Measurements from ENCODE around the gene S100A5. TPM values are rescaled to one million over a fixed set of nuclear protein-coding genes. Genes with fewer than 3 reads are reported as not detected.

Gene S100A5
- total RNA-seq, 1 experiment from 2014 or later: not detected

DNA sequence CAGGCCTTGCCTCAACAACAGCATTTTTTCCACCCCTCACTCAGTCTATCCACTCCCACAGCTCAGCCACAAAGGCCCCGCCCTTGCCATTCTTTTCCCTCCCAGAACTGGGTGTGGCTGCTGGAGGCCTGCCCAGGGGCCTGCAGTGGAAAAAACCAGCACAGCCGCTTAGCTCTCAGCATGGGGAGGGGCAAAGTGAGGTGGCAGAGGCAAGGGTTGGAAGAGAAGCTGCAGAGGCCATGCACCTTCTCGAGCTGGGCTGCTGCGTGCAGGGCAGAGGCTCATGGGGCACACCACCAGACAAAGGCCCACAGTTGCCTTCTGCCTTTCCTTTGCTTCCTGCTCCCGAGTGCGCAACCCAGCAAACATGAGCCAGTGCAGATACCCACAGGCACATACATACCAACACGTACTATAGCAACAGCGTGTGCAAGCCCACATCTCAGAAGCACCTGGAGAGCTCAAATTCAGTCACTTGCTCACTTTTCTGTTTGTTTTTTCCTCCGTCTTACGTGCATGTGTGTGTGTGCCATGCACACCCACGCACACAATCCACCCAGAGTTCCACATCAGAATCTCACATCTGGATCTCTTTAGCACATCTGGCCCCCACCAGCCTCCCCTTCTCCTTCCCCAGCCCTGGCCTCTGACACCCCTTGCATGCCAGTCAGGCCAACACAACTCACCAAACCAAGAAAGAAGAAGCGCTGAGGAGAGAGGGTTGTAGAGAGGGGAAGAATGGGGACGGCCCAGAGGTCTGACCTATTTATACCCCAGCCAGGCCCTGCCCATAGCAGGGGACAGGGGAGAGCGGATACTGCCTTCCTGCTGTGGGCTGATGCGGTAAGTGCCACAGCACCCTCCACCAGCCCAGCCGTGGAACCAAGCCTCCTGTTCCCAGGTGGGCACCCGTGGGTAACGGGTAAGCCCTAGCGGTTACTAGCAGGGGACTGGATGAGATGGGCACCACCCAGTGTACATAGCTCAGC lies 4.6 kb upstream of the S100A5 start, which contains the start of gene S100A4:
TSS of gene S100A4 (minus strand) at position 740 of the 989 bp plus-strand sequence. CDS start 1,012 bp downstream, outside the sequence.
- Mint-ChIP-seq H3K9me3 (no peaks in the 10 kb centered on the region), H3K27me3 (ENCODE audit: low read depth) (peaks cover 3% of the 10 kb centered on the region), H3K4me3 (peak within 1 kb of the TSS in 1 of 2 experiments; percentile 62; a peak in 4 of 5 replicates), H3K27ac (peak within 1 kb of the TSS; percentile 74 to 97 (median 80); a peak in 6 of 7 replicates), H3K4me1 (peaks cover 48 to 62% of the 10 kb centered on the region in 2 experiments), H3K36me3 (ENCODE audit: insufficient read depth in 1 of 3, low read depth in 3 of 3) (no peaks in the 10 kb centered on the region; a peak in 1 of 7 replicates)
- Histone ChIP-seq H3K4ac (ENCODE audit: low read depth, low read length) (no peak within 1 kb of the TSS), H2AFZ (ENCODE audit: low read length) (no peak within 1 kb of the TSS), H2BK12ac (ENCODE audit: insufficient read length, low read depth, low read length) (no peak within 1 kb of the TSS), H3K56ac (ENCODE audit: insufficient read length, low read depth, low read length) (no peak within 1 kb of the TSS), H3K23ac (ENCODE audit: insufficient read length, low read depth, low read length) (no peak within 1 kb of the TSS), H3K9ac (ENCODE audit: extremely low read depth, insufficient read length, low read length) (peak within 1 kb of the TSS; percentile 10), H3K79me2 (ENCODE audit: insufficient read depth, low read length) (no peaks in the 10 kb centered on the region), H3K4me2 (ENCODE audit: insufficient read depth, insufficient read length, low read length) (peak within 1 kb of the TSS; percentile 27), H4K20me1 (ENCODE audit: control insufficient read depth, insufficient read depth, insufficient read length) (no peaks in the 10 kb centered on the region), H3K9me3 (ENCODE audit: control insufficient read depth, low read depth, low read length) (no peaks in the 10 kb centered on the region), H4K91ac (ENCODE audit: insufficient read length, low read depth, low read length) (no peak within 1 kb of the TSS), H2BK120ac (ENCODE audit: low read depth, low read length, poor library complexity, severe bottlenecking) (no peak within 1 kb of the TSS), H3K4me1 (ENCODE audit: insufficient read depth, low read length) (peaks cover 6% of the 10 kb centered on the region; the same call in 1 of the 2 replicates), H3K27ac (ENCODE audit: insufficient read length, low read depth, low read length) (no peak within 1 kb of the TSS), H3K27me3 (ENCODE audit: insufficient read depth, low read length) (no peaks in the 10 kb centered on the region), H2BK20ac (ENCODE audit: low read depth, low read length, poor library complexity, severe bottlenecking) (no peak within 1 kb of the TSS), H3K14ac (ENCODE audit: insufficient read depth, low read length) (0 out of 2 replicates have a peak within 1 kb of the TSS, but pooled peaks have one; percentile 1), H2BK15ac (ENCODE audit: low read depth, low read length) (no peak within 1 kb of the TSS), H4K5ac (ENCODE audit: insufficient read length, low read depth, low read length) (no peak within 1 kb of the TSS), H3K79me1 (ENCODE audit: insufficient read depth, low read depth, low read length, poor library complexity, severe bottlenecking) (no peaks in the 10 kb centered on the region), H3K23me2 (ENCODE audit: insufficient read length, low read depth, low read length, poor library complexity, severe bottlenecking) (no peaks in the 10 kb centered on the region), H2AK5ac (ENCODE audit: insufficient read length, low read length) (no peak within 1 kb of the TSS), H4K8ac (replicated peaks; ENCODE audit: insufficient read length, low read depth, low read length) (no peak within 1 kb of the TSS), H3K18ac (ENCODE audit: insufficient read length, low read depth, low read length) (peak within 1 kb of the TSS; percentile 45), H3T11ph (ENCODE audit: low read length) (no peak within 1 kb of the TSS), H2BK5ac (ENCODE audit: insufficient read length, low read length) (no peak within 1 kb of the TSS)
- TF ChIP-seq CTCF (conservative IDR thresholded peaks at IDR 0.05): no peak
- no CpG with 5 or more reads among the region's 19 CpGs for WGBS (ENCODE audit: extremely low coverage, insufficient read length, low lambda C conversion rate)
- peak; percentile 97 for DNase-seq
